SK-N-SH (cell line): ENCODE data around the gene PDCL2.

Source experiments
- EP300 ChIP-seq, 2 experiments: IDR thresholded peaks; 2 replicates each; pipeline versions ENCODE4 v1.4.0 to v1.6.1; 2012; ENCODE audit warnings: borderline replicate concordance in 1 of 2, low read depth in 1 of 2, low read length in 1 of 2
- GABPA ChIP-seq: IDR thresholded peaks from 2 replicates; pipeline ENCODE4 v1.4.0; 2012; ENCODE audit warnings: low read depth, mild to moderate bottlenecking
- NFIC ChIP-seq: IDR thresholded peaks from 2 replicates; pipeline ENCODE4 v1.4.0; 2012; ENCODE audit warnings: borderline replicate concordance
- NRF1 ChIP-seq: IDR thresholded peaks from 2 replicates; pipeline ENCODE4 v1.6.1; 2012; ENCODE audit warnings: low read depth, mild to moderate bottlenecking, low read length
- RFX5 ChIP-seq: IDR thresholded peaks from 2 replicates; pipeline ENCODE4 v1.6.1; 2012; ENCODE audit warnings: mild to moderate bottlenecking, improper control_type of control experiment, low read length
- RXRA ChIP-seq: IDR thresholded peaks from 2 replicates; pipeline ENCODE4 v1.4.0; 2012; ENCODE audit warnings: low read depth, mild to moderate bottlenecking, borderline replicate concordance
- SIN3A ChIP-seq: IDR thresholded peaks from 2 replicates; pipeline ENCODE4 v1.6.1; 2012; ENCODE audit warnings: low read depth, mild to moderate bottlenecking, low read length, moderate library complexity, borderline replicate concordance
- SMC3 ChIP-seq: IDR thresholded peaks from 2 replicates; pipeline ENCODE4 v1.6.1; 2012; ENCODE audit warnings: low read depth, low read length, improper control_type of control experiment
- YY1 ChIP-seq: IDR thresholded peaks from 2 replicates; pipeline ENCODE4 v1.4.0; 2012; ENCODE audit warnings: low read depth, mild to moderate bottlenecking
- TF ChIP-seq, protein P1 (sequence below): fragments of 200-600 bp; sonication (generic); IDR thresholded peaks from 2 replicates; pipeline ENCODE4 v1.6.1; 2017; ENCODE audit warnings: antibody characterized with exemption, mild to moderate bottlenecking, moderate library complexity

DNA sequence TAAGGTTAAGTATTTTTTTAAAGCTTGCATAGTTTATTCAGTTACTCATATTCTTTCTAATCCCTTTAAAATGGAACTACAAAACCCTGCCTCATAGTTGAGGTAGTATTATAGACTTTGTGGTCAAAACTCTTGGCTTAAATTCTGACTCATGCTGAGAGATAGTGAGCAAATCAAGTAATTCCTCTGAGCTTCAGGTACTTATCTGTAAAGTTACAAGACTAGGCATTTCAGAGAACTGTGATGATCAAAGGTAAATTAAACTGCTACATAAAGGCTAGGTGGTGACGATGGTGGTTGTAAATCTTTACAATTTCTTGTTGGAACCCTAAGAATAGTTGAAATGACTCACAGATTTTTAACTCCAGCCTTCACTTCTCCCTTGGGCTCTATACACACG is 42.2 kb downstream of the PDCL2 start:
- TF ChIP-seq, protein P1, sequence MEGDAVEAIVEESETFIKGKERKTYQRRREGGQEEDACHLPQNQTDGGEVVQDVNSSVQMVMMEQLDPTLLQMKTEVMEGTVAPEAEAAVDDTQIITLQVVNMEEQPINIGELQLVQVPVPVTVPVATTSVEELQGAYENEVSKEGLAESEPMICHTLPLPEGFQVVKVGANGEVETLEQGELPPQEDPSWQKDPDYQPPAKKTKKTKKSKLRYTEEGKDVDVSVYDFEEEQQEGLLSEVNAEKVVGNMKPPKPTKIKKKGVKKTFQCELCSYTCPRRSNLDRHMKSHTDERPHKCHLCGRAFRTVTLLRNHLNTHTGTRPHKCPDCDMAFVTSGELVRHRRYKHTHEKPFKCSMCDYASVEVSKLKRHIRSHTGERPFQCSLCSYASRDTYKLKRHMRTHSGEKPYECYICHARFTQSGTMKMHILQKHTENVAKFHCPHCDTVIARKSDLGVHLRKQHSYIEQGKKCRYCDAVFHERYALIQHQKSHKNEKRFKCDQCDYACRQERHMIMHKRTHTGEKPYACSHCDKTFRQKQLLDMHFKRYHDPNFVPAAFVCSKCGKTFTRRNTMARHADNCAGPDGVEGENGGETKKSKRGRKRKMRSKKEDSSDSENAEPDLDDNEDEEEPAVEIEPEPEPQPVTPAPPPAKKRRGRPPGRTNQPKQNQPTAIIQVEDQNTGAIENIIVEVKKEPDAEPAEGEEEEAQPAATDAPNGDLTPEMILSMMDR: no peak
- TF ChIP-seq SMC3: no peak
- TF ChIP-seq GABPA: no peak
- no peak for TF ChIP-seq RXRA
- no peak for TF ChIP-seq NFIC
- TF ChIP-seq EP300 (IDR thresholded peaks at IDR 0.05; ENCODE audit: borderline replicate concordance in 1 of 2, low read depth in 1 of 2, low read length in 1 of 2): peak in 1 of 2 experiments; percentile 27; a peak in 1 of 4 replicates
- TF ChIP-seq RFX5: no peak
- no peak for TF ChIP-seq SIN3A
- TF ChIP-seq YY1: no peak
- TF ChIP-seq NRF1: no peak
